ENCODE measurements around the gene ACVR1B. TPM values are rescaled to one million over a fixed set of nuclear protein-coding genes. Genes with fewer than 3 reads are reported as not detected.

Gene ACVR1B
- total and polyA plus RNA-seq, 2 experiments from 2014 or later, result 5.7 to 22.4 TPM

- Histone ChIP-seq H3K79me2 (no peaks in the 10 kb centered on the region), H3K4me2 (no peak overlapping the region), H3K9me3 (ENCODE audit: low read depth) (no peaks in the 10 kb centered on the region), H3K36me3 (replicated peaks; ENCODE audit: insufficient read depth, low read depth) (no peaks in the 10 kb centered on the region), H3K4me3 (no peak overlapping the region), H3K27me3 (peaks cover 21% of the 10 kb centered on the region), H2AFZ (no peak overlapping the region), H3K27ac (peak overlapping the region; percentile 92), H4K20me1 (ENCODE audit: insufficient read depth, poor library complexity, severe bottlenecking) (no peaks in the 10 kb centered on the region), H3K4me1 (ENCODE audit: insufficient read depth) (peaks cover 16% of the 10 kb centered on the region), H3K9me2 (replicated peaks; ENCODE audit: insufficient read depth) (no peaks in the 10 kb centered on the region)
- TF ChIP-seq EZH2phosphoT487 (IDR thresholded peaks at IDR 0.05; ENCODE audit: low read depth, severe bottlenecking, unreplicated experiment), result no peak
- no peak for TF ChIP-seq EZH2 (IDR thresholded peaks at IDR 0.05; ENCODE audit: borderline replicate concordance)
- TF ChIP-seq, protein P1, sequence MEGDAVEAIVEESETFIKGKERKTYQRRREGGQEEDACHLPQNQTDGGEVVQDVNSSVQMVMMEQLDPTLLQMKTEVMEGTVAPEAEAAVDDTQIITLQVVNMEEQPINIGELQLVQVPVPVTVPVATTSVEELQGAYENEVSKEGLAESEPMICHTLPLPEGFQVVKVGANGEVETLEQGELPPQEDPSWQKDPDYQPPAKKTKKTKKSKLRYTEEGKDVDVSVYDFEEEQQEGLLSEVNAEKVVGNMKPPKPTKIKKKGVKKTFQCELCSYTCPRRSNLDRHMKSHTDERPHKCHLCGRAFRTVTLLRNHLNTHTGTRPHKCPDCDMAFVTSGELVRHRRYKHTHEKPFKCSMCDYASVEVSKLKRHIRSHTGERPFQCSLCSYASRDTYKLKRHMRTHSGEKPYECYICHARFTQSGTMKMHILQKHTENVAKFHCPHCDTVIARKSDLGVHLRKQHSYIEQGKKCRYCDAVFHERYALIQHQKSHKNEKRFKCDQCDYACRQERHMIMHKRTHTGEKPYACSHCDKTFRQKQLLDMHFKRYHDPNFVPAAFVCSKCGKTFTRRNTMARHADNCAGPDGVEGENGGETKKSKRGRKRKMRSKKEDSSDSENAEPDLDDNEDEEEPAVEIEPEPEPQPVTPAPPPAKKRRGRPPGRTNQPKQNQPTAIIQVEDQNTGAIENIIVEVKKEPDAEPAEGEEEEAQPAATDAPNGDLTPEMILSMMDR (IDR thresholded peaks at IDR 0.05; ENCODE audit: poor library complexity), result no peak
- DNase-seq (ENCODE audit: low spot score), result no peak
- 94% methylated on average over 8 of the region's 8 CpGs for WGBS (ENCODE audit: low lambda C conversion rate, missing lambda C conversion rate)
Observed at GRCh38 chr12:52011602-52012214, 60.2 kb downstream of the ACVR1B start.

DNA sequence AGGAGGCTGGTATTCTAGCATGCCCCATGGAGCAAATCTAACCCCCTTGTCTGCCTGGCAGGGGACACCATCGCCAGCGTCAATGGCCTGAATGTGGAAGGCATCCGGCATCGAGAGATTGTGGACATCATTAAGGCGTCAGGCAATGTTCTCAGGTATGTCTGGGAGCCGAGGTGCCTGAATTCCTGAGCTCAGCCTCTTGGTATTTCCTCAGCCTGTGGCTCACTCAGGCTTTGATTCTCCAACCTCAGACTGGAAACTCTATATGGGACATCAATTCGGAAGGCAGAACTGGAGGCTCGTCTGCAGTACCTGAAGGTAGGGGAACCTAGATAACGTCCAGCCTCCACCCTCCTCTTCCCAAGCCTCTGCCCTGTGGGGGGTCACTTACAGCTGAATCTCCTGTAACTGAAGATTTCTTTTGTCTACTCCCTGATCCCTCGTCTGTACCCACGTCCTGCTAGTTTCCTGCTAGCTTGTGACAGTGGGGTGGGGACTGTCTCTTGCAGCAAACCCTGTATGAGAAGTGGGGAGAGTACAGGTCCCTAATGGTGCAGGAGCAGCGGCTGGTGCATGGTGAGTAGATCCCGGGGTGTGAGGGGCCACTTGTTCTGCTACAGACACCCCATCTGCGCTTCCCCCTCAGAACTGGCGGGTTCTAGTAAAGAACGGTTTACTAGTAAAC lies 62.3 kb downstream of the ACVR1B start:
- no peaks in the 10 kb centered on the region for H3K36me3 ChIP-seq (replicated peaks; ENCODE audit: insufficient read depth, low read depth)
- H3K27ac ChIP-seq, result no peak overlapping the region
- no peak overlapping the region for H3K4me2 ChIP-seq
- H3K9me3 ChIP-seq (ENCODE audit: low read depth), result no peaks in the 10 kb centered on the region
- H2AFZ ChIP-seq, result no peak overlapping the region
- peaks cover 10% of the 10 kb centered on the region for H3K27me3 ChIP-seq
- H3K4me3 ChIP-seq, result no peak overlapping the region
- no peak for TF ChIP-seq EZH2 (IDR thresholded peaks at IDR 0.05; ENCODE audit: borderline replicate concordance)
- TF ChIP-seq, protein P1 (IDR thresholded peaks at IDR 0.05; ENCODE audit: poor library complexity), result no peak
- TF ChIP-seq EZH2phosphoT487 (IDR thresholded peaks at IDR 0.05; ENCODE audit: low read depth, severe bottlenecking, unreplicated experiment), result no peak
- no peaks in the 10 kb centered on the region for H4K20me1 ChIP-seq (ENCODE audit: insufficient read depth, poor library complexity, severe bottlenecking)
- H3K9me2 ChIP-seq (replicated peaks; ENCODE audit: insufficient read depth), result no peaks in the 10 kb centered on the region
- H3K4me1 ChIP-seq (ENCODE audit: insufficient read depth), result peaks cover 16% of the 10 kb centered on the region
- WGBS (ENCODE audit: low lambda C conversion rate, missing lambda C conversion rate), result 89% methylated on average over 16 of the region's 16 CpGs
- H3K79me2 ChIP-seq, result no peaks in the 10 kb centered on the region
- no peak for DNase-seq (ENCODE audit: low spot score)

- no peak for DNase-seq (ENCODE audit: low spot score)
- Histone ChIP-seq H2AFZ (no peak overlapping the region), H4K20me1 (ENCODE audit: insufficient read depth, poor library complexity, severe bottlenecking) (no peaks in the 10 kb centered on the region), H3K27ac (no peak overlapping the region), H3K9me3 (ENCODE audit: low read depth) (no peaks in the 10 kb centered on the region), H3K9me2 (replicated peaks; ENCODE audit: insufficient read depth) (no peaks in the 10 kb centered on the region), H3K4me1 (ENCODE audit: insufficient read depth) (peaks cover 9% of the 10 kb centered on the region), H3K36me3 (replicated peaks; ENCODE audit: insufficient read depth, low read depth) (no peaks in the 10 kb centered on the region), H3K4me3 (no peak overlapping the region), H3K79me2 (no peaks in the 10 kb centered on the region), H3K27me3 (peaks cover 10% of the 10 kb centered on the region), H3K4me2 (peak overlapping the region; percentile 56)
- TF ChIP-seq EZH2phosphoT487 (IDR thresholded peaks at IDR 0.05; ENCODE audit: low read depth, severe bottlenecking, unreplicated experiment) (no peak), EZH2 (IDR thresholded peaks at IDR 0.05; ENCODE audit: borderline replicate concordance) (no peak)
- TF ChIP-seq, protein P1 (IDR thresholded peaks at IDR 0.05; ENCODE audit: poor library complexity), result no peak
- 64% methylated on average over 27 of the region's 93 CpGs for WGBS (ENCODE audit: low lambda C conversion rate, missing lambda C conversion rate)
Observed at GRCh38 chr12:52014567-52015530, 63.4 kb downstream of the ACVR1B start.
